IPS-NIHi11 (cell line): Measurements from ENCODE around the gene CAPZA2.
"Not testable (repeated sequence)": the region's sequence is repeated elsewhere in the genome, so short reads cannot be mapped to it uniquely, and the experiment has no call there.

Experiments
- DNase-seq: peaks from one replicate; pipeline ENCODE4 v3.0.0; 2012; ENCODE audit warnings: mixed read lengths, low spot score

Gene CAPZA2

DNA sequence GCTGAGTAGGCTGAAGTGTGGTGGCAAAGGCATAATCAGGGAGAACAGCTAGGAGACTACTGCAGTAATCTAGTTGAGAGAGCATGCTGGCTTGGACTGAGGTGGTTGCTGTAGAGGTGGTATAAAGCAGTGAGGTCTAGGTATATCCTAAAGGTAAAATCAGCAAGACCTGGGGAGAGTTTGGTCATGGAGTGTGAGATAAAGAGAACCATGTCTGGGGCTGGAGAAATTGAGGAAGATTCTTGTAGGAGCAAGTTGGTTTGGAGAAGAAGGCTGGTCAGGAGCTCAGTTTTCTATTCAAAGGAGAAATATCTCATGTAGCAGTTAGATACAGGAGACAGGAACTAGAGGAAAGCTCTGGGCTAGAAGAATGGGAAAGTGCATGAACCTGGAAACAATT lies 58.0 kb downstream of the CAPZA2 start:
- DNase-seq = no peak

DNA sequence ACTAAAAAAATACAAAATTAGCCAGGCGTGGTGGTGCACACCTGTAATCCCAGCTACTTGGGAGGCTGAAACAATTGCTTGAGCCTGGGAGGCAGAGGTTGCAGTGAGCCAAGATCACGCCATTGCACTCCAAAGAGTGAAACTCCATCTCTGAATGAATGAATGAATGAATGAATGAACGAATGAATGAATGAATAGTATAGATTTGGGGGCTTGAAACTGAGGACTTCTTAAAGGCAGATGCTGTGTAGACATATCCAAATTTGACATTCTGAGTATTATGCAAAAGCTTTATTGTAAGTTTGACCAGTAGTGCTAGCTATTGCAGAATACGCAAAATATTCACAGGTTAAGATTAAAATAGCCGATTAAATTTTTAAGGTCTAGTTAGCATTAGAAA lies 60.2 kb downstream of the CAPZA2 start:
- DNase-seq = no peak

DNA sequence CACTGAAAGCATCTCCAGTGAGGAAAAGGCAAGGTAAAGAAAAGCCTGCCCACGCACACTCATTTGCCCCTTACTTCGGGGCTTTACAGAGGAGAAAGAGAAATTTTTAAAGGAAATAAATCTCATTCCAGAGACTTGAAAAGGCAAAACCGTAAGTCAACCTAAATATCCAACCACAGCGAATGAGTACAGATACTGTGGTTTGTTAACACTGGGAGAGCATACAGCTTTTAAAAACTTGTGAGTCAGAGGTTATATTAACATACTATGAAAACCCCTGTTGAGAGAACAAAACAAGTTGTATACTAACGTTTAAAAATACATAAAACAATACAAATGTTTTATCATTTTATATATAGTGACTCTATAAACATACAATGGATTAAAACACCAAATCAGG lies 62.4 kb downstream of the CAPZA2 start:
- DNase-seq = no peak

DNA sequence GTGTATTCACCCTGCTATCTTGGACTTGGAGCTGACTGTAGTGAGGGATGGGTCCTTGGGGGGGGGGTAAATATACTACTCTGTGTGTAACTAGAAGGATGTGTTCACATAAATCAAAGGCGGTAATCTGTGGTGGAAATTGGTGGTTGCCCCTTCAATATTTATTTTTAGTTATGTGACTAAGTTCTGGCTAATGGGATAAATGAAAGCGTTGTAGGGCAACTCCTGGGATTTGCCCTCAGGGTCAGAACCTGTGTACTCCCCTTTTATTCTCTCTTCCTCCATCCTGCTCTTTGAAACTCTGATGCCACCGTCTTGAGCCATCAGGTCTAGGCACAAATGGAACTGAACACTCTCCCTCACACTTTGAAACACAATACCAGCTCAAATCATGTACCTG lies 66.6 kb downstream of the CAPZA2 start:
- no peak for DNase-seq

DNA sequence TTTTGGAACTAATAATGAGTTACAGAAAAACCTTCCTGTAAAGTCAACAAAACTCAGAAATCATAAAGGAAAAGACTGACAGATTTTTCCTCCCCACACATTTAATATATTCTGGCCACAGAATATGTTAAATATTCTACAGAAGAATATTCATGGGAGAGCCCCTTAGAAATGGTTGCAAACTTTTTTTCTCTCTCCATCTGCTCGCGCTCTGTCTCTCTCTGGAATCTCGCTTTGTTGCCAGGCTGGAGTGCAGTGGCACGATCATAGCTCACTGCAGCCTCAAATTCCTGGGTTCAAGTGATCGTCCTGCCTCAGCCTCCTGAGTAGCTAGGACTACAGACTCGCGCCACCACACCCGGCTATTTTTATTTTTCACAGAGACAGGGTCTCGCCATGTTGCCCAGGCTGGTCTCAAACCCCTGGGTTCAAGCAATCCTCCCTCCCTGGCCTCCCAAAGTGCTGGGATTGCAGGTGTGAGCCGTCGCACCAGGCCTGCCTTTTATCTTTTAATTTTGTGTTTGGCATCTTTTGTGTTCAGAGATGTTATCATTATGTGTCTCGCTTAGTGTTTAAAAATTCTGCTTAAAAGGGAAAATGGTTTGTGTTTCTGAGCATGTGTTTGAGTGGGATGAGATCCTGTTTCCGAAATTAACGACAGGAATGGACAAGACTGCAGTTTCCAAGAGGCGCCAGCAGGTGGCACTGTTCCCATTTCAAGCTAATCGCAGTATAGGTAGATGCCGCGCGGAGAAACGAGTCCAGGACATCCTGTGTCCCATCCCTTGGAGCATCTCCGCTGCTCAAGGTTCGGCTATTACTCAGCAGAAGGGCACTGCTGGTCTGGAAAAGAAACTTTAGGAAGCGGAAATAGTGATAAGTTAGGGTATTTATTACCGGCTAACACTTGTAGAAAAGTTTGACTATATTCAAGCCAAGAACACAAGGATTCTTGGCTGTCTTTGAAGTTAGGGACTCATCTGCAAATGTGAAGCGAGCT lies 67.8 kb downstream of the CAPZA2 start:
- peak; percentile 86 for DNase-seq

GRCh38 chr7:116932566-116932965 lies 70.2 kb downstream of the CAPZA2 start:
- no peak for DNase-seq

DNA sequence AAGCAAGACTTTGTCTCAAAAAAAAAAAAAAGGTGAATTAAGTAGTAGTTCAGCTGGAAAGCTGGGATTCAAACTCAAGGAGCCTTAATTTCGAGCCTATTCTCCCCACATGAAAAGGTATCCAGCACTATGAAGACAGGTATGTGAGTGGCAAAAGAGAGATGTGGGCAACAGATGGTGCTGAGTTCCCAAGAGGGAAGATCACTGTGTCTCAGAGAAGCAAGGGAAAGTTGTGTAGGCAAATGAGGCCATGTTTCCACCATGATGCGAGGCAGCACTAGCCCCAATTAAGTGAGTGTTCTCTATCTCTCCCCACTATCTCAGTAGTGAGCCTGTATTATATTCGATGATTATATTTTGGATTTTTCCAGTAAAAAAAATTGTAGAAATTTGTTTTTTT lies 71.1 kb downstream of the CAPZA2 start:
- DNase-seq = no peak

- DNase-seq = no peak
Measured at GRCh38 chr7:116934580-116934979, 72.2 kb downstream of the CAPZA2 start.

- DNase-seq = not testable (repeated sequence)
Measured at GRCh38 chr7:116936844-116937243, 74.5 kb downstream of the CAPZA2 start.

- no peak for DNase-seq
Measured at GRCh38 chr7:116938678-116939077, 76.3 kb downstream of the CAPZA2 start.

- no peak for DNase-seq
Measured at GRCh38 chr7:116940689-116941370, 78.4 kb downstream of the CAPZA2 start.

GRCh38 chr7:116942504-116942903 lies 80.1 kb downstream of the CAPZA2 start:
- DNase-seq = no peak

- no peak for DNase-seq
Measured at GRCh38 chr7:116948934-116949333, 86.5 kb downstream of the CAPZA2 start.

DNA sequence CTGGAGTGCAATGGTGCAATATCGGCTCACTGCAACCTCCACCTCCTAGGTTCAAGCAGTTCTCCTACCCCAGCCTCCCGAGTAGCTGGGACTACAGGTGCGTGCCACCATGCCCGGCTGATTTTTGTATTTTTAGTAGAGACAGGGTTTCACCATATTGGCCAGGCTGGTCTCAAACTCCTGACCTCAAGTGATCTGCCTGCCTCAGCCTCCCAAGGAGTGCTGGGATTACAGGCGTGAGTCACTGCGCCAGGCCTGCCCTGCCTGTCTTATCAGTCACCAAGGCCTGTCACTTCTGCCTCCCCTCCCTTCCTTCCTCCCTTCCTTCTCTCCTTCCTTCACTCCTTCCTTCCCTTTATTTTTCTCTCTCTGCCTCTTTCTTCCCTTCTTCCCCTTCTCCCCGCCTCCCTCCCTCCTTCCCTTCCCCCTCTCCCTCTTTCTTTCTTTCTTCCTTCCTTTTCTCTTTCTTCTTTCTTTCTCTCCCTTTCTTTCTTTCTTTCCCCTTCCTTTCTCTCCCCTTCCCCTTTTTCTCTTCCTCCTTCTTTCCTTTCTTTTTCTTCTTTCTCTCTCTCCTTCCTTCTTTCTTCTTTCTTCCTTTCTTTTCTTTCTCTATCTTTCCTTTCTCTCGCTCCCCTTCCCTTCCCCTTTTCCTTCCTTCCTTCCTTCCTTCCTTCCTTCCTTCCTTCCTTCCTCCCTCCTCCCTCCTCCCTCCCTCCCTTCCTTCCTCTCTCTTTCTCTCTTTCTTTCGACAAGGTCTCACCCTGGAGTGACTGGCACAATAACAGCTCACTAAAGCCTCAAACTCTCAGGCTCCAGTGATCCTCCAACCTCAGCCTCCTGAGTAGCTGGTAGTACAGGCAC lies 87.8 kb downstream of the CAPZA2 start:
- no peak for DNase-seq

GRCh38 chr7:116950889-116951351 lies 88.5 kb downstream of the CAPZA2 start:
- DNase-seq = no peak

- no peak for DNase-seq
Measured at GRCh38 chr7:116951366-116952292, 89.2 kb downstream of the CAPZA2 start.

GRCh38 chr7:116952635-116953371 lies 90.4 kb downstream of the CAPZA2 start:
- DNase-seq = peak; percentile 39

DNA sequence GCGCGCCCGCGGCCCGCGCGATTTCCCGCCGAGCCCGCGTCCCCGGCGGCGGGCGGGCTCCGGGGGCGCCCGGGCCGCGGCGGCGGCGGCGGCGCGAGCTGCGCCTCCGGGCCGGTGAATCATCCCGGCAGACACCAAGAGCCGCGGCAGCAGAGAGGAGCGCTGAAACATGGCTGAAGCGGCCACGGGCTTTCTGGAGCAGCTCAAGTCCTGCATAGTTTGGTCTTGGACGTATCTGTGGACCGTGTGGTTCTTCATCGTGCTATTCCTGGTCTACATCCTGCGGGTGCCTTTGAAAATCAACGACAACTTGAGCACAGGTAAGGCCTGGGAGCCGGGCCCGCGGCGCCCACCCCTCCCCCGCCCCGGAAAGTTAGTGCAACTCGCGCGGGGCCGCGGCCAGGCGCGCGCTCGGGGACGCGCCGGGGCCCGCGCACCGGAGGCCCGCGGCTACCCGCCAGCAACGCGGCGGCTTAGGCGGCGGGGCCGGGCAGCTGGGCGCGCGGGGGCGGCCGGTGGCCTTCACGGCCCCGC lies 91.1 kb downstream of the CAPZA2 start, which contains the start of gene ST7:
Gene ST7, plus strand, starts transcription at position 130 of the 534 bp plus-strand sequence. Its CDS starts 40 bp downstream, at position 170.
- peak; percentile 80 for DNase-seq

DNA sequence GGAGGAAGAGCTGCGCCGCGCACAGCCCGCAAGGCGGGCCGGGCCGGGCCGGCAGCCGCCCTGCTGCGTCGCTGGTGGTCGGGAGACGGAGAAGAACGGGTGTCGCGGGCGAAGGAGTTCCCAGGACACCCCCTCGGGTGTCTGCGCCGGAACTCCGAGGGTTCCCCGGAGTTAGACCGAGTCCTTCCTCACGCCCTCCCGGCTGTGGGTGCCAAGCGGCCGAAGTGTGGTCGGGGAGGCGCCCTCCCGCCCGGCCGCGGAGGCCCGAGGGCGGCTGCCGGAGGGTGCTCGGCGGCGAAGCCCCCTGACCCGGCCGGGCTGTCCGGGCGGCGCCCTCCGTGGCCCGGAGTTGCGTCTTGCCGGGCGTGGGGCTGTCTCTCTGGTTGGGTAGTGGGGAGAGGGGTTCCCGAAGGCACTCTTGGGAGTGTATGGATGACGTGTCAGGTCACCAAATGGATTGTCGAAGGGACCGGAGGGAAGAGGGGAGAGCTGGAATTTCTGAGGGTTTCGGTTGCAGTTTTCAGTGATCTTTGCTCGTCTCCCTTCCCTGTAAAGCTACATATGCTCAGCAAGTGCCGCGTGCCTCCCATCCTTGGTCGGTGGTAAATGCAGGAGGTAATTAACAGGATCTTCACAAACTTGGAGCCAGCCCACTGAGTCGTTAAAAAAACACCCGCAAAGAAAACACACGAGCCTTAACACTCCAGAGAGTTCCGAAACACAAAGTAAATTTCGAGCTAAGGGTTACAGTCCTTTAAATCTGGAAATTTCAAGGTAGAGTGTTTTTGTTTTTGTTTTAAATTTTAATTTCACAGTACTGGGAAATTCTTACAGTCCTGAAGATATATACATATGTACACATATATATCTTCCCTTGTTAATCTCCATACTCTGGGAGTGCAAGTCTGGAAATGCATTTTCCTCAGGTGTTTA lies 91.8 kb downstream of the CAPZA2 start:
- DNase-seq = peak; percentile 68
